ENCODE measurements around the gene BRPF3.

The BRPF3 gene

DNA sequence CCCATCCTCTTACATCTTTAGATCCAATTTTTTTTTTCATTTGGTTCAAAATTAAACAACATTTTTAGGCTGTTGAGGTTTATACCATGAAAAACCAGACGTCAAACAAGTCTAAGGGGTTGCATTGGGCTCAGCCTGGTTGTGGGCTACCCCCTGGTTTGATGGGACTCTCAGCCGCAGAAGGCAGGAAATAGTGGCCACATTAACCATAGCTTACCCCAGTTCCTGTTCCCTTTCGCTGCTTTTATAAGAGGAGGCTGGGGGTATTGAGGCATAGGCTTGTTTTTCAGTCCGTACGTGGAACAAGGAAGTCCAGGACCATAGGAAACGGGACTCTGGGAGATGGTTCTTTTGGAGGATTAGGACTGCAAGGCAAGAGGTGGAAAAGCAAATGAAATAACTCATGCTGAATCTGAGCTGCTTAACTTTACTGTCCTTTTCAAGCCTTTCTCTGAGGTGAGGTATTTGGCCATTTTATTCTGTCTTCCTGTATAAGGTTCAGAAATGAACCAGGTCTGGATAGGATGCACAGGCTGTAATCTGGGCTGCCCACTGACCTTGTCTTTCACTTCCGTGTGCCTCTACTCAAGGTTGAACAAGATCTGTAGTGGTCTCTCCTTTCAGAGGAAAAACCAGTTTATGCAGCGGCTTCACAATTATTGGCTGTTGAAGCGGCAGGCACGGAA lies 7.7 kb downstream of the BRPF3 start:
- no peak overlapping the region for H3K4me3 ChIP-seq (ENCODE audit: low read depth, low read length)
- in situ Hi-C loops (cut with HindIII; ENCODE audit: low sequenced_read_pairs) = no loop called here
- no peak for DNase-seq (ENCODE audit: low read depth)
- no peak for TF ChIP-seq CTCF (IDR thresholded peaks at IDR 0.05; ENCODE audit: low read depth, low read length, missing control alignments)

- TF ChIP-seq CTCF (IDR thresholded peaks at IDR 0.05; ENCODE audit: low read depth, low read length, missing control alignments) = no peak
- in situ Hi-C loops (cut with HindIII; ENCODE audit: low sequenced_read_pairs) = no loop called here
- no peak for DNase-seq (ENCODE audit: low read depth)
- H3K4me3 ChIP-seq (ENCODE audit: low read depth, low read length) = no peak overlapping the region
These were observed 10.6 kb downstream of the BRPF3 start for GRCh38 chr6:36207155-36207554.

GRCh38 chr6:36209606-36210005 lies 13.1 kb downstream of the BRPF3 start:
- TF ChIP-seq CTCF (IDR thresholded peaks at IDR 0.05; ENCODE audit: low read depth, low read length, missing control alignments) = no peak
- H3K4me3 ChIP-seq (ENCODE audit: low read depth, low read length) = no peak overlapping the region
- no peak for DNase-seq (ENCODE audit: low read depth)
- in situ Hi-C loops (cut with HindIII; ENCODE audit: low sequenced_read_pairs) = no loop called here

GRCh38 chr6:36210182-36210581 lies 13.6 kb downstream of the BRPF3 start:
- no peak for DNase-seq (ENCODE audit: low read depth)
- in situ Hi-C loops (cut with HindIII; ENCODE audit: low sequenced_read_pairs) = no loop called here
- no peak for TF ChIP-seq CTCF (IDR thresholded peaks at IDR 0.05; ENCODE audit: low read depth, low read length, missing control alignments)
- H3K4me3 ChIP-seq (ENCODE audit: low read depth, low read length) = no peak overlapping the region

GRCh38 chr6:36210886-36211595 lies 14.5 kb downstream of the BRPF3 start:
- in situ Hi-C loops (cut with HindIII; ENCODE audit: low sequenced_read_pairs) = no loop called here
- DNase-seq (ENCODE audit: low read depth) = no peak
- no peak overlapping the region for H3K4me3 ChIP-seq (ENCODE audit: low read depth, low read length)
- TF ChIP-seq CTCF (IDR thresholded peaks at IDR 0.05; ENCODE audit: low read depth, low read length, missing control alignments) = no peak

DNA sequence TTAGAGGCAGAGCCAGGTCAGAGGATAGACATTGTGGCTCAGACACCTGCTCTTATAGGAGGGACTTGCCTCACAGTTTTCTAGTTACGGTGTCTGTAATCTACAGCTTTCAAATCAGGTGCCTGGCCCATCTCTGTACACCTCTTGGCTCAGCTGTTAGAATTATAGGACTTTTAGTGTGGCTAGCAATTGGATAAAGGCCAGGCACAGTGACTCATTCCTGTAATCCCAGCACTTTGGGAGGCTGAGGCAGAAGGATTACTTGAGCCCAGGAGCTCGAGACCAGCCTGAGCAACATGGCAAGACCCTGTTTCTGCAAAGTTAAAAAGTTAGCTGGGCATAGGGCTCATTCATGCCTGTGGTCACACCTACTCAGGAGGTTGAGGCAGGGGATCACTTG lies 20.0 kb downstream of the BRPF3 start:
- in situ Hi-C loops (cut with HindIII; ENCODE audit: low sequenced_read_pairs) = no loop called here
- peak; percentile 18 for DNase-seq (ENCODE audit: low read depth)
- no peak for TF ChIP-seq CTCF (IDR thresholded peaks at IDR 0.05; ENCODE audit: low read depth, low read length, missing control alignments)
- H3K4me3 ChIP-seq (ENCODE audit: low read depth, low read length) = no peak overlapping the region
